Cerebellar nuclear complex (tissue), 1 donor: Measurements from ENCODE around the gene SLC25A22.
A peak's percentile ranks its signal among the peaks of the same experiment; 100 is the strongest.

Source experiments
- DNase-seq, 2 experiments: peaks; one replicate each; lab custom pipeline; 2025; lab: John Stamatoyannopoulos, UW

SLC25A22 gene

DNA sequence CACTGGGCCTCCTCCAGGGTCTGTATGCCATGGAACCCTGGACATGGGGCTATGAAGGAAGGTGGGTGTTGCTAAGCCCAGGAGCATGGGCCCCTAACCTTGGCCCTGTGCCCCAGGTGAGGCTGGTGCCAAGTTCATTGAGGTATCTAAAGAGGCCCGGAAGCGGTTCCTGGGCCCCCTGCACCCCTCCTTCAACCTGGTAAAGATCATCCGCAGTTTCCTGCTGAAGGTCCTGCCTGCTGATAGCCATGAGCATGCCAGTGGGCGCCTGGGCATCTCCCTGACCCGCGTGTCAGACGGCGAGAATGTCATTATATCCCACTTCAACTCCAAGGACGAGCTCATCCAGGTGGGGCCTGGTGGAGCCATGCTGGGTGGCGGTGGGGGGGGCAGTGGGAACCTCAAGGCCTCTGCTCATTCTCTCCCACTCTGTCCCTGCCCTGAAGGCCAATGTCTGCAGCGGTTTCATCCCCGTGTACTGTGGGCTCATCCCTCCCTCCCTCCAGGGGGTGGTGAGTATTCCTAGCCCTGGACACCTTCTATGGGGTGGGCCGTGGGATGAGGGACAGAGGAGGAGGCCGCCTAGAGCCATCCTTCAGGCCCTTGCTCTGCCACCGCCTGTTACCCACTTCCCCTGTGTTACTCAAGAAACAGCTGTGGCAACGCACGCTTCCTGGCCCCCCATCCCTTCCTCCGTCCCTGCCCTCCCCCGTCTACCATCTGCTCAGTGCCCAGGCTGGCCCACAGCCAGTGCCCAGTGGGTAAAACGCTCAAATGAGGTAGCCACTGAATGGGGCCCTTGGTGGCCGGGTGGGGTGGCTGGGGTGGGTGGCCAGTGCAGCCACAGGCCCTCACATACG is 23.7 kb upstream of the SLC25A22 start:
- no peak for DNase-seq

DNA sequence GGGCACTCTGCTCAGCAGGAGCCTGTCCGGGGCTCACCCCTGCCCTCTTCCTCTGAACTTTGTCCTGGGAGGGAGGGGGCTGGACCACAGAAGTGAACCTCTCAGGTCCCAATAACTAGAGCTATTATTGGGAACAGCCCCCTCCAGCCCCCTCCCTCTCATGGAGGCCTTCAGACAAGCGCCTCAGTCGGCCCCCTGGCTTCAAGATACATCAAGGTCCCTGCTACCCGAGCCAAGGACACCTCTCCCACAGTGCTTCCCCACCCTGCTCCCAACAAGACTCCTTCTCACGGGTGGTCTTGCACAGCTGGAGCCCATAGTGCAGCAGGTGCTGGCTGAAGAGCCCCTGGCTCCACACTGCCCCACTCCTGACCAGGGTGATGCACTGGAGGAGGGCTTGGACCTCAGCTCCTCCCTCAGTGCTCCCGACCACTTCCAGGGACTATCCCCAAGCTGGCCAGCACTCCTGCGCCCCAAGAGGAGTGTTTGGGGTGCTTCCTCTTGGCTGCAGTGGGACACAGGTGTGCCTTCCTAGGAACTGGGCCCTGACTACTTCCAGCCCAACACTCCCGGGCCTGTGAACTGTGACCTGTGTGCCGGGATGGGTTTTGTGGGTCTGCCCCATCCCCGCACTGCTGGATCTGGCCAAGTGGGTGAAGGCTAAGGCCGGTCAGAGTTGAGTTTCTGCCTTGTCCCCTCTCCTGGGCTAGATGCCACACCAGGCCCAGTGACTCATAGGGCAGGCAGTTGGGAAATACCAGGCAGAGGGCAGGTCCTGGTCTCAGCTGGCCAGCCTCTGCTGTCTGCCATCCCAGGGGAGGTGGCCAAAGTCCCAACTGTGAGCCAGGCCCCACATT is 22.8 kb upstream of the SLC25A22 start:
- no peak for DNase-seq

DNA sequence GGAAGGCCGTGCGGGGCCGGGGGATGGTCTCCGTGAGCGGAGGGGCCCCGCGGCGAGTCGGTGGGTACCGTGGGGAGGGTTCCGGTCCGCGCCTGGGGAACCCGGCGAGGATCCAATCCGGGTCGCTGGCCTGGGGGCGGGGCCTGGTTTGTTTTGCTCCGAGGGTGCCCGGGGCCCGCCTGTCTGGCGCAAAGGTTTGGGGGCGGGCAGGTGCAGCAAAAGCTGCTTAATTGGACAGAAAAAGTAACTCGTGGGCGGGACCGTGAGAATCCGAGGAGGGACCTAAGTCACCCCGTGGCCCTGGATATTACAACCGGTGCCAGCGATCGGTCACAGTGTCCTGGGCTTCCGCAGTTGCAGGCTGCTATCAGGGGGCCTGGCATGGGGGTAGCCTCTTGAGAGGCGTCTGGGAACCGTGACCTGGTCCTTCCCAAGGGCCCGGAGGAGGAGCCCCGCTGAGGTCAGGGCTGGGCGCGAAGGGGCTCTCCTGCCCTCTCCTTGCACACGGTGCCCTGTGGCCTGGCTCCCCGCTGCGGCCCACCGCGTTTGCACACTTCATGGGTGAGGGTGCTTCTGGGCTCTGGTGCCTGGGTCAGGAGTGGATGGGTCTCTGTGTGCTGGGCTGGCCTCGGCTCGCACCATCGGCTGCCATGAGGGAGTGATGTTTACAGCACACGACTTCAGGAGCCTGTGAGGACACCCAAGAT is 22.0 kb upstream of the SLC25A22 start:
- DNase-seq = no peak

DNA sequence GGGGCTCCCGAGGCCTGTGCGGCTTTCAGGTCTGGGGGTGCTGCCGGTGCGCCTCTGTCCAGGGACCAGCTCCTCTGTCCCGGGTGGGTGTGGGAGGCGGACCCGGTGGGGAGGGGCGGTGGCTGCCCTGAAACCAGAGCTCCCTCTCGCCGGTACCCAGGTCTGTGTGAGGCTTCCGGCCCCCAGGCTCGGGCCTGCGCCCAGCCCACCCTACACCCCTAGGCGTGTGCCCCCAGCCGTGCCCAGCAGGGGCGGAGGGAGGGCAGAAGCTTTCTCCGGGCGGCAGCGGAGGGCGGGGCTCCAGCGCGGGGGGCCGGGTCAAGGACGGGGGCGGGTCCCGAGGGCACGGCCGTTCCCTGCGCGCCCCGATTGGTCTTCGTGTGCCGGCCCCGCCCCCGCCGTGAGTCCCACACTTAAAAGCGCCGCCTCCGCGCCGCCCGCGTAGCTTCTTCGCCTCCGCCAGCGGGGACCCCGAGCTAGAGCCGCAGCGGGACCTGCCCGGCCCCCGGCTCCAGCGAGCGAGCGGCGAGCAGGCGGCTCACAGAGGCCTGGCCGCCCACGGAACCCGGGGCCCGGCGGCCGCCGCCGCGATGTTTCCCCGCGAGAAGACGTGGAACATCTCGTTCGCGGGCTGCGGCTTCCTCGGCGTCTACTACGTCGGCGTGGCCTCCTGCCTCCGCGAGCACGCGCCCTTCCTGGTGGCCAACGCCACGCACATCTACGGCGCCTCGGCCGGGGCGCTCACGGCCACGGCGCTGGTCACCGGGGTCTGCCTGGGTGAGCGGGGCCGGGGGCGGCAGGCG is 21.2 kb upstream of the SLC25A22 start:
- DNase-seq = peak in 1 of 2 experiments; percentile 36

DNA sequence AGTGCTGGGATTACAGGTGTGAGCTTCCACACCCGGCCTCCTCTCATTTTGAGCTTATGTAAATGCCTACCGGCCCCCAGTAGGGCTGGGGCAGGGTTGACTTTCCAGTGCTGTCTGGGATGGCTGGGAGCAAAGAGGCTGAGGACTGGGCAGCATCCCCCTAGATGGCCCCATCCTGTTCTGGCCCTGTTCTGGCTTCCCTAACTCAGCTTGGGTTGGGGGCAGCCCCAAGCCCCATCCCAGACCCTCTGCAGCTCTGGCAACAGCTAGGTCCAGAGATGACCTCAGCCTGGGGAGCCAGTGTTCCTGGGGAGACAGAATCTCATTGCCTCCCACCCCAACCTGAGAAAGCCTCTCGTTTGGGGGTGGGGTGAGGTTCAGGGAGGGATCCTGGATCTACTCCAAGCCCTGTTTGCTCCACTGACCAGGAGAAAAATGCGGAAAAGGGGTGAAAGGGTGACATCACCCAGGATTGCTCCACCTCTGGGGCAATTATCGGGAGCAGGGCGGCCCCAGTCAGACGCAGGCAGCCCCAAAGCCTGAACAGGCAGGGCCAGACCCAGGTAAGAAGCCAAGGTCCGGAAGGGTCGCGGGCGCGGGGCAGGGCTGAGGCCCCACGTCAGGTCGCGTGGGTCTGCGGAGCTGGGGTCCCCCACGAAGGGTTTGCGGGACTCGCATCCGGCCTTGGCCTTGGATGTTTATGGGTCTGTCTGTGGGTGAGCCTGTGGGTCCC is 20.5 kb upstream of the SLC25A22 start, which contains the start of gene PNPLA2:
Gene PNPLA2, plus strand, starts transcription at position 519 of the 733 bp plus-strand sequence. CDS start 805 bp downstream, outside the sequence.
- DNase-seq = no peak

GRCh38 chr11:816433-816779 is 18.3 kb upstream of the SLC25A22 start:
- DNase-seq = no peak

DNA sequence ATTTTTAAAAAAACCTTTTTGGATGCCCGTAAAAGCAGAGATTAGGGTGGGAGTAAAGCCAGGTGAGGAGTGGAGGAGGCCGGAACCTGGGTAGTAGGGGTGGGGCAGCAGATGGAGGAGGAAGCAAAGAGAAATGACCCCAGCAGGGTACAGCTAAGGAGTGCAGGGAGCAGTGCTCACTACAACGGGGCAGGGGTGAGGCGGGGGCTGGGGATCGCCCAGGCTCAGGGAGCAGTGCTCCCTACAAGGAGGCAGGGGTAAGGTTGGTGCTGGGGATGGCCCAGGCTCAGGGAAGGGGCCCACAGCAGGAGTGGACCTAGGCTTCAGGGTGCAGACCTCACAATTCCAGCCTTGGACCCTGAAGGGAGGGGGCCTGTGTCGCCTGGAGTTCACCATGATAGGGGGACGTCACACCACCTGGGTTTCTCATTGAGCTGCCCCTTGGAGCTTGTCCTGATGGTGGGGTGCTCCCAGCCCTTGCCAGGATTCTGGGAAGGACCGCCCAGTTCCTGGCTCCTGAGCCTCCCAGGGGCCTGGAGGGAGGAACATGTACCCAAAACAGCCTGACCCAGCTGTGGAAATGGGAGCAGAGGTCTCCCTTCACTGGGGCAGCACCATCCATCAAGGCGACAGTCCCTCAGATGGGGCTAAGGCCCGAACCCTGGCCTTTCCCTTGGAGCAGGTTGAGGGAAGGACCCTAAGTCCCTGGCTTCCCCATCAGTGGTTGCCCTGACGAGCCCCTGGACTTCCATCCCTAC is 17.8 kb upstream of the SLC25A22 start:
- no peak for DNase-seq

GRCh38 chr11:813456-814096 is 15.5 kb upstream of the SLC25A22 start:
- no peak for DNase-seq

GRCh38 chr11:813072-813455 is 15.0 kb upstream of the SLC25A22 start:
- no peak for DNase-seq

GRCh38 chr11:812390-812789 is 14.3 kb upstream of the SLC25A22 start:
- no peak for DNase-seq

DNA sequence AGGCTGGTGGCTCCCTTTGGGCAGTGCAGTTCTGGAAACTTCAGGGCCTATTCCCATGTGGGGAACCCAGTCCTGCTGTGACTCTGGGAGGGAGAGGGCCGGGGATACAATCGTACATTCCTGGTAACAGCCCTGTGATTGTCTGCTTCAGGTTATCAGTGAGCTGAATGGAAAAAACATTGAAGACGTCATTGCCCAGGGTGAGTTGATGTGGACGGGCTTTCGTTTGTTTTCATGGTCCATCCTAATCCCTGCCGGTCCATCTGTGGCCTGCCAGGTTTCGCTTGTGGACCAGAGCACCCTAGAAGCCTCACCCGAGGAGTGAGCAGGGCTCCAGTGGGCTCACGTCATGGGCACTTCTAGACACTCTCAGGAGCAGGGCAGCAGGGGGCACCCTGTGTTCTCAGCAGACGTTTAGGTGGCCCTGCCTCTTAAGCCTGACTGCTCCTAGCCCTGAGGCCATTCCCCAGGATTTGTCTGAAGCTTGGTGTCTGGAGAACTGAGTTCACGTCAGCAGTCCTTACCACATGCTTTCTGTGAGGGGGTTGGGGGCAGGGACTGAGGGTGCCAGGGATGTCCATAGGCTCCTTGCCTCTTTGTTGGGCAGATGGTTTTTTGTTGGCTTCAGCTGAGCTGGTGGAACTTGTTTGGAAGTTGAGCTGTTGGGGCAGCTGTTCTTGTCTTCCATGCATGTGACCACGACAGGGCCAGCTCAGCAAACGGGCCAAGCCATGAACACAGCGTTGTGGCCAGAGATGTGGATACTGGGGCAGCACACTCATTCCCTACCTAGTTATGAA is 13.6 kb upstream of the SLC25A22 start:
- DNase-seq = no peak

- no peak for DNase-seq
Observed at GRCh38 chr11:810040-810567, 12.0 kb upstream of the SLC25A22 start.

- peak; percentile 46 to 91 for DNase-seq
Observed at GRCh38 chr11:809287-810039, 11.4 kb upstream of the SLC25A22 start, which contains the start of gene RPLP2. Gene RPLP2 (plus strand): TSS chr11:809967. CDS start chr11:810235, 268 bp downstream.

DNA sequence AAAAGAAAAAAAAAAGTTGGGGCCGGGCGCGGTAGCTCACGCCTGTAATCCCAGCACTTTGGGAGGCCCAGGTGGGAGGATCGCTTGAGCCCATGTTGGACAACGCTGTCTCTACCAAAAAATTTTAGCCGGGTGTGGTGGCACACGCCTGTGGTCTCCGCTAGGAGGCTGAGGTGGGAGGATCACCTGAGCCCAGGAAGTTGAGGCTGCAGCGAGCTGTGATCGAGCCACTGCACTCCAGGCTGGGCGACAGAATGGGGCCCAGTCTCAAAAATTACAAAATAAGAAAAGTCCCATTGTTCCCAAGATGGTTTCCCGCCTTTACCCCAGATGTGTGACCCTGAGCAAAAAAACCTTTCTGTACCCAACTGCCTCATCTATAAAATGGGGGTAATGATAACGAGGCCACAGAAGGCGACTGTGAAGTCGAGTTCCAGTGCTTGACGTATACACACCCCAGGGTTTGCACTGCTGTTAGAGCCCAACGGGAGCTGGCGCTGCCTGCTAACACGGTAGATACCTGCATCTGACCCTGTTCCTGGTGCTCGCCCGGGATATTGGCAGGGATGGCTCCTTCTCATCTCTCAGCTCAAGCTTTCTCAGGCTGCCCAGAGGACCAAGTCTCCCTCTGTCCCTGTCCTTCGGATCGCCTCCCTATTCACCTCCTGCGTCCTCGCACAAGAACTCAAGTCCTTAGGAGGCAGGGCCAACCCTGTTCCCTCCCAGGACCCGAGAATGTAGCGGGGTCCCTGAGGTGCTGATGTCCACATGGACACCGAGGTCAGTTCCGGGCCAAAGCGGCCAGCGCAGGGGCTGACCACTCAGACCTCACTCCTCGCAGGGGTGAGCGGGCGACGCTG is 10.6 kb upstream of the SLC25A22 start:
- no peak for DNase-seq

DNA sequence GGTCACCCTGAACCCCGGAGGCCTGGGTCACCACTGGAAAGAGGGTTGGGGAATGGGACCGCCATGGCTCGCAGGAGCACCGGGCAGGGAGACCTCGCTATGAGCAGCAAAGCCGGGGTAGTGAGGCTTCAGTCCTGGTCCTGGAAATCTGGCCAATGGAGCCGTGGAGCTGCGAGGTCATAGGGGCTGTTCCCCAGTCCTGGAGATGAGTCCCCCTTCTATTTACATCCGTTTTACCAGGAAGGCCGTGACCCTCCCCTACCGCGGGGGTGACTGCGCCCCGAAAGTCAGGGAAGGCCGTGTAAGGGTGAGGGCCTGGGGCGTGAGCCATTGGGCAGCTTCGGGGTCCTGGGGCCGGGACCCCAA is 6.5 kb upstream of the SLC25A22 start:
- DNase-seq = no peak

DNA sequence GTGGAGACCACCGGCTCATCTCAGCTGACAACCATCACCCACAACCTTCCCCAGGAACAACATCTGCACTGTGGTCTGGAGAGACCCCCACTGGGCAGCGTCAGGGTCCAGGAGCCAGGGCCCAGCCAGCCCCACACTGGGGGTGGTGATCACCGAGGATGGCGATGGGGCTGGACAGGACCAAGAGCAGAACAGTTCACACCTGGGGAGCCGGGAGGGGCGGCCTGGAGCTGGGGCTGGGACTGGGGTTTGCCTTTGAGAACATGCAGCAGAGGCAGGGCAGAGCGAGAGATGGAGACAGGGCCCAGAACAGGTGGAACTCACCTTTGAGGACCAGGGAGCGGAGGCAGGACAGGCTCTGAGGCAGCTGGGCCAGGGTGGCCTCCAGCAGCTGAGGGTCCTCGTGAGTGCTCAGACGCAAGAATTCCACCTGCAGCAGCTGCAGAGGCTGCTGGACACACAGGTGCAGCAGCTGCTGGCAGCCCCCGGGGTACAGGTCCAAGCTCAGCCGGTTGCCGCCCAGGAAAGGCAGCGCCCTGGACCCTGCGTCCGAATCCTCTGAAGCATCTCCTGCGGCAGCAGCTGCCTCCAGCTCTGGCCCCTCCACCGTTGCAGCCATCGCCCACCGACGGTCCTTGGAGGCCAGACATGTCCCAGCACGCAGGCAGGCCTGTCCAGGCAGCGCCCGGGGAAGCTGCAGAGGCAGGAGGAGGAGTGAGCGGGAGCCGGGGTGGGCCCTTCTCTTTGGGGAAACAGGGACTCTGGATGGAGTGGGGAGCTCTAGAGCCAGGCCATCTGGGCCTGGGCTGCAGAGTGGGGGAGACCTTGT is 5.9 kb upstream of the SLC25A22 start:
- DNase-seq = no peak
